ENCODE data around the gene AIG1. TPM values are rescaled to one million over a fixed set of nuclear protein-coding genes. Genes with fewer than 3 reads are reported as not detected.

Gene AIG1
- polyA plus RNA-seq, 1 donor from 2014 or later, result 23.2 TPM

DNA sequence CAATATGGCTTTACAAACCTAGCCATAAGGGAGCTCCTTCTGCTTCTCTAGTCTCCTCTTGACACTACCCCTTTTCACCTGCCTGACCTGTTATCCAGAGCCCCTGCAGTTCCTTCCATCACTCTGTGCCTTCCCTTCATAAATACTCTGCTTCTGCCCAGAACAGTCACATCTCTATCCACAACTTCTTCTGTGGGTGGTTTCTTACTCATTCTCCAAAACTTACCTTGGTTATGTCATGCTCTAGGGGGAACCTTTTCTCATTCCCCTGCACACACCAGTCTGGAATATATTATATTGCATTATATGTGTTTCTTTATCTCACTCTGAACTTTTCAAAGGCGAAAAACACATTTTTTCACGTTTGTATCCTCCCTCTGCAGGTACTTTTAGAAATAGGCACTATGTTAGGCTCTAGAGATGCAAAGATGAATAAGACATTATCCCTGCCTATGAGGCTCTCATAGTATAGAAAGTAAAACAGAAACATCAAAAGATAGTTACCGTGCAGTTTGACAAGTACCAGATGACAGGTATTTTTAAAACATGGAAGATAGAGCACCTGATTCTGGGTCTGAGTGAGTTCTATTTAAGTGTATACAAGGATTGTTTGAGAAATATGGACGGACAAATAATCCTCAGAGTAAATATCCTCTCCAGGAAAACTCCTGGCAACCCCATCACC is 51.5 kb downstream of the AIG1 start:
- Histone ChIP-seq H3K9me2 (ENCODE audit: insufficient read depth, low read length) (no peaks in the 10 kb centered on the region), H3K9ac (ENCODE audit: low read length) (no peak overlapping the region), H3K4me2 (ENCODE audit: low read length) (no peak overlapping the region), H3K9me3 (ENCODE audit: low read length) (no peaks in the 10 kb centered on the region), H3K27ac (ENCODE audit: low read length) (no peak overlapping the region), H2AFZ (ENCODE audit: low read depth, low read length) (no peak overlapping the region), H3K27me3 (ENCODE audit: insufficient read depth, low read depth, low read length) (no peaks in the 10 kb centered on the region), H3F3A (ENCODE audit: insufficient read depth, low read length, poor library complexity, severe bottlenecking) (no peaks in the 10 kb centered on the region), H3K36me3 (ENCODE audit: insufficient read depth, low read length) (no peaks in the 10 kb centered on the region), H3K4me3 (ENCODE audit: low read length) (no peak overlapping the region), H3K79me2 (replicated peaks; ENCODE audit: insufficient read depth, low read length) (no peaks in the 10 kb centered on the region), H4K20me1 (ENCODE audit: insufficient read depth) (no peaks in the 10 kb centered on the region)
- TF ChIP-seq EP300 (conservative IDR thresholded peaks at IDR 0.05; ENCODE audit: poor library complexity, severe bottlenecking), result no peak
- TF ChIP-seq SMC3 (conservative IDR thresholded peaks at IDR 0.05; ENCODE audit: poor library complexity), result no peak
- TF ChIP-seq POLR2AphosphoS5 (IDR thresholded peaks at IDR 0.05), result no peak
- no peak for TF ChIP-seq EZH2 (IDR thresholded peaks at IDR 0.05; ENCODE audit: borderline replicate concordance, insufficient read depth, low read length, poor library complexity, severe bottlenecking)

DNA sequence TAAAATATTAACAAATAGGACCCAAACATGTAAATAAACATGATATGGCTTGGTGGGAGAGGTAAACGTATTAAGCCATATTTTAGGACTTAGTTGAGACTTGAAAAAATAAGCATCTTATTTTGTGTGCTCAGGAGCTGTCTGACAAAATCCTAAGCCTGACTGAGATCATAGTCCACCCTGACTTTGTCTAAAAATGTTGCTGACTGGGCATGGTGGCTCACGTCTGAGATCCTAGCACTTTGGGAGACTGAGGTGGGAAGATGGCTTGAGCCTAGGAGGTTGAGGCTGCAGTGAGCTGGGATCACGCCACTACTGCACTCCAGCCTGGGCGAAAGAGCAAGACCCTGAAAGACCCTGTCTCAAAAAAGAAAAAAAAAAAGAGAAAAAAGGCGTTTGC is 52.1 kb downstream of the AIG1 start:
- Histone ChIP-seq H3K4me2 (ENCODE audit: low read length) (no peak overlapping the region), H3K9ac (ENCODE audit: low read length) (no peak overlapping the region), H3K79me2 (replicated peaks; ENCODE audit: insufficient read depth, low read length) (no peaks in the 10 kb centered on the region), H3K36me3 (ENCODE audit: insufficient read depth, low read length) (no peaks in the 10 kb centered on the region), H3K27me3 (ENCODE audit: insufficient read depth, low read depth, low read length) (no peaks in the 10 kb centered on the region), H2AFZ (ENCODE audit: low read depth, low read length) (no peak overlapping the region), H3K9me2 (ENCODE audit: insufficient read depth, low read length) (no peaks in the 10 kb centered on the region), H3K9me3 (ENCODE audit: low read length) (no peaks in the 10 kb centered on the region), H3F3A (ENCODE audit: insufficient read depth, low read length, poor library complexity, severe bottlenecking) (no peaks in the 10 kb centered on the region), H3K27ac (ENCODE audit: low read length) (no peak overlapping the region), H4K20me1 (ENCODE audit: insufficient read depth) (no peaks in the 10 kb centered on the region), H3K4me3 (ENCODE audit: low read length) (no peak overlapping the region)
- TF ChIP-seq EP300 (conservative IDR thresholded peaks at IDR 0.05; ENCODE audit: poor library complexity, severe bottlenecking) (no peak), SMC3 (conservative IDR thresholded peaks at IDR 0.05; ENCODE audit: poor library complexity) (no peak), MXI1 (conservative IDR thresholded peaks at IDR 0.05; ENCODE audit: poor library complexity, severe bottlenecking) (no peak), EZH2 (IDR thresholded peaks at IDR 0.05; ENCODE audit: borderline replicate concordance, insufficient read depth, low read length, poor library complexity, severe bottlenecking) (no peak), RAD21 (conservative IDR thresholded peaks at IDR 0.05) (no peak), POLR2AphosphoS5 (IDR thresholded peaks at IDR 0.05) (no peak), TAF1 (IDR thresholded peaks at IDR 0.05; ENCODE audit: low read depth) (no peak)
- TF ChIP-seq, protein P1, sequence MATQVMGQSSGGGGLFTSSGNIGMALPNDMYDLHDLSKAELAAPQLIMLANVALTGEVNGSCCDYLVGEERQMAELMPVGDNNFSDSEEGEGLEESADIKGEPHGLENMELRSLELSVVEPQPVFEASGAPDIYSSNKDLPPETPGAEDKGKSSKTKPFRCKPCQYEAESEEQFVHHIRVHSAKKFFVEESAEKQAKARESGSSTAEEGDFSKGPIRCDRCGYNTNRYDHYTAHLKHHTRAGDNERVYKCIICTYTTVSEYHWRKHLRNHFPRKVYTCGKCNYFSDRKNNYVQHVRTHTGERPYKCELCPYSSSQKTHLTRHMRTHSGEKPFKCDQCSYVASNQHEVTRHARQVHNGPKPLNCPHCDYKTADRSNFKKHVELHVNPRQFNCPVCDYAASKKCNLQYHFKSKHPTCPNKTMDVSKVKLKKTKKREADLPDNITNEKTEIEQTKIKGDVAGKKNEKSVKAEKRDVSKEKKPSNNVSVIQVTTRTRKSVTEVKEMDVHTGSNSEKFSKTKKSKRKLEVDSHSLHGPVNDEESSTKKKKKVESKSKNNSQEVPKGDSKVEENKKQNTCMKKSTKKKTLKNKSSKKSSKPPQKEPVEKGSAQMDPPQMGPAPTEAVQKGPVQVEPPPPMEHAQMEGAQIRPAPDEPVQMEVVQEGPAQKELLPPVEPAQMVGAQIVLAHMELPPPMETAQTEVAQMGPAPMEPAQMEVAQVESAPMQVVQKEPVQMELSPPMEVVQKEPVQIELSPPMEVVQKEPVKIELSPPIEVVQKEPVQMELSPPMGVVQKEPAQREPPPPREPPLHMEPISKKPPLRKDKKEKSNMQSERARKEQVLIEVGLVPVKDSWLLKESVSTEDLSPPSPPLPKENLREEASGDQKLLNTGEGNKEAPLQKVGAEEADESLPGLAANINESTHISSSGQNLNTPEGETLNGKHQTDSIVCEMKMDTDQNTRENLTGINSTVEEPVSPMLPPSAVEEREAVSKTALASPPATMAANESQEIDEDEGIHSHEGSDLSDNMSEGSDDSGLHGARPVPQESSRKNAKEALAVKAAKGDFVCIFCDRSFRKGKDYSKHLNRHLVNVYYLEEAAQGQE (IDR thresholded peaks at IDR 0.05; ENCODE audit: borderline replicate concordance), result no peak
- TF ChIP-seq, protein P2, sequence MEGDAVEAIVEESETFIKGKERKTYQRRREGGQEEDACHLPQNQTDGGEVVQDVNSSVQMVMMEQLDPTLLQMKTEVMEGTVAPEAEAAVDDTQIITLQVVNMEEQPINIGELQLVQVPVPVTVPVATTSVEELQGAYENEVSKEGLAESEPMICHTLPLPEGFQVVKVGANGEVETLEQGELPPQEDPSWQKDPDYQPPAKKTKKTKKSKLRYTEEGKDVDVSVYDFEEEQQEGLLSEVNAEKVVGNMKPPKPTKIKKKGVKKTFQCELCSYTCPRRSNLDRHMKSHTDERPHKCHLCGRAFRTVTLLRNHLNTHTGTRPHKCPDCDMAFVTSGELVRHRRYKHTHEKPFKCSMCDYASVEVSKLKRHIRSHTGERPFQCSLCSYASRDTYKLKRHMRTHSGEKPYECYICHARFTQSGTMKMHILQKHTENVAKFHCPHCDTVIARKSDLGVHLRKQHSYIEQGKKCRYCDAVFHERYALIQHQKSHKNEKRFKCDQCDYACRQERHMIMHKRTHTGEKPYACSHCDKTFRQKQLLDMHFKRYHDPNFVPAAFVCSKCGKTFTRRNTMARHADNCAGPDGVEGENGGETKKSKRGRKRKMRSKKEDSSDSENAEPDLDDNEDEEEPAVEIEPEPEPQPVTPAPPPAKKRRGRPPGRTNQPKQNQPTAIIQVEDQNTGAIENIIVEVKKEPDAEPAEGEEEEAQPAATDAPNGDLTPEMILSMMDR (IDR thresholded peaks at IDR 0.05; ENCODE audit: poor library complexity, severe bottlenecking), result no peak
